IMR-90 (cell line): ENCODE measurements around the gene B3GAT3. TPM values are rescaled to one million over a fixed set of nuclear protein-coding genes. Genes with fewer than 3 reads are reported as not detected.
A peak's percentile ranks its signal among the peaks of the same experiment; 100 is the strongest.

Experiments used
- ATAC-seq: fragments of 200-7000 bp; cut with Tn5 transposase; 2 replicates; pipeline ENCODE4 v1.9.1; 2020; ENCODE audit warnings: low read depth, mild to moderate bottlenecking, moderate library complexity
- BruUV-seq: library from RNA; stranded (reverse); fragments of 400-500 nt; replicated peaks from 2 replicates; lab custom pipeline; 2021; lab: Mats Ljungman, UMichigan
- CTCF ChIA-PET: fragments of 300-600 bp; formaldehyde crosslinking; extraction: SDS; loops from one replicate; lab custom pipeline; 2021; ENCODE audit warnings: antibody characterized with exemption; lab: Yijun Ruan, JAX
- POLR2A ChIA-PET: fragments of 300-600 bp; sonication (Branson Sonifier 250); formaldehyde crosslinking; loops from one replicate; lab custom pipeline; 2022; ENCODE audit warnings: antibody characterized with exemption; ENCODE audit not compliant: unreplicated experiment; lab: Charles Lee
- DNase-seq: peaks from one replicate; pipeline ENCODE4 v3.0.0; 2013
- H2AFZ ChIP-seq: replicated peaks from 2 replicates; pipeline ENCODE3; 2013; ENCODE audit warnings: low read length, mild to moderate bottlenecking; ENCODE audit not compliant: poor library complexity
- H2AK5ac ChIP-seq: 2 replicates; pipeline ENCODE4 v1.6.1; 2013; ENCODE audit warnings: low read depth, low read length, inconsistent platforms
- H2AK9ac ChIP-seq: replicated peaks from 2 replicates; pipeline ENCODE3; 2013; ENCODE audit warnings: mild to moderate bottlenecking, low read depth, low read length, moderate library complexity; ENCODE audit not compliant: poor library complexity
- H2BK120ac ChIP-seq: 2 replicates; pipeline ENCODE4 v1.6.1; 2013; ENCODE audit warnings: low read depth, low read length, inconsistent platforms
- H2BK15ac ChIP-seq: 3 replicates; pipeline ENCODE4 v1.6.1; 2013; ENCODE audit warnings: low read depth, low read length, inconsistent platforms
- H2BK20ac ChIP-seq: 2 replicates; pipeline ENCODE4 v1.6.1; 2013; ENCODE audit warnings: low read depth, mild to moderate bottlenecking, inconsistent platforms, low read length, moderate library complexity
- H2BK5ac ChIP-seq: 2 replicates; pipeline ENCODE4 v1.6.1; 2013; ENCODE audit warnings: mild to moderate bottlenecking, low read depth, low read length, inconsistent platforms; ENCODE audit not compliant: poor library complexity, severe bottlenecking
- H3K14ac ChIP-seq: replicated peaks from 2 replicates; pipeline ENCODE4 v1.6.1; 2013; ENCODE audit warnings: low read depth, low read length, inconsistent platforms
- H3K18ac ChIP-seq: 2 replicates; pipeline ENCODE4 v1.6.1; 2013; ENCODE audit warnings: low read depth, low read length, control low read depth
- H3K23ac ChIP-seq: 2 replicates; pipeline ENCODE4 v1.6.1; 2013; ENCODE audit warnings: low read depth, low read length, inconsistent platforms
- H3K27ac ChIP-seq: 2 replicates; pipeline ENCODE4 v1.5.1; 2013; ENCODE audit warnings: mild to moderate bottlenecking, control low read depth, low read length; ENCODE audit not compliant: insufficient read depth
- H3K27me3 ChIP-seq: 2 replicates; pipeline ENCODE4 v1.6.1; 2013; ENCODE audit warnings: low read length; ENCODE audit not compliant: control insufficient read depth, insufficient read depth
- H3K36me3 ChIP-seq: 2 replicates; pipeline ENCODE4 v1.6.1; 2013; ENCODE audit warnings: low read length, mixed read lengths; ENCODE audit not compliant: control insufficient read depth, insufficient read depth
- H3K4ac ChIP-seq: 2 replicates; pipeline ENCODE4 v1.6.1; 2013; ENCODE audit warnings: low read depth, low read length, inconsistent platforms
- H3K4me1 ChIP-seq: 2 replicates; pipeline ENCODE4 v1.6.1; 2013; ENCODE audit warnings: low read length, mixed read lengths; ENCODE audit not compliant: control insufficient read depth, insufficient read depth
- H3K4me2 ChIP-seq: 2 replicates; pipeline ENCODE4 v1.6.1; 2013; ENCODE audit warnings: low read depth, mild to moderate bottlenecking, control low read depth, low read length, moderate library complexity
- H3K4me3 ChIP-seq: 2 replicates; pipeline ENCODE4 v1.5.1; 2013; ENCODE audit warnings: low read depth, mild to moderate bottlenecking, control low read depth, low read length, moderate library complexity; ENCODE audit not compliant: insufficient read depth
- H3K56ac ChIP-seq: 2 replicates; pipeline ENCODE4 v1.6.1; 2013; ENCODE audit warnings: low read length, inconsistent platforms; ENCODE audit not compliant: insufficient read depth; ENCODE audit errors: extremely low read depth
- H3K79me1 ChIP-seq, 2 experiments: 2 replicates each; pipeline ENCODE4 v1.6.1; 2013; ENCODE audit warnings: low read length in 2 of 2, inconsistent platforms in 1 of 2, low read depth in 1 of 2
- H3K9ac ChIP-seq: 2 replicates; pipeline ENCODE4 v1.6.1; 2013; ENCODE audit warnings: low read depth, low read length, control low read depth
- H3K9me1 ChIP-seq: 2 replicates; pipeline ENCODE4 v1.6.1; 2013; ENCODE audit warnings: low read length, inconsistent platforms; ENCODE audit not compliant: insufficient read depth
- H3K9me3 ChIP-seq: 2 replicates; pipeline ENCODE4 v1.6.1; 2013; ENCODE audit warnings: low read length; ENCODE audit not compliant: control insufficient read depth, insufficient read depth
- H4K20me1 ChIP-seq: 2 replicates; pipeline ENCODE4 v1.6.1; 2013; ENCODE audit warnings: low read length, inconsistent platforms; ENCODE audit not compliant: insufficient read depth
- H4K5ac ChIP-seq: 2 replicates; pipeline ENCODE4 v1.6.1; 2013; ENCODE audit warnings: mild to moderate bottlenecking, low read depth, low read length, control low read depth
- H4K8ac ChIP-seq, 2 experiments: 2 replicates each; pipeline ENCODE4 v1.6.1; 2013; ENCODE audit warnings: low read depth in 2 of 2, low read length in 2 of 2, control low read depth in 1 of 2, inconsistent platforms in 1 of 2
- H4K91ac ChIP-seq: 2 replicates; pipeline ENCODE4 v1.6.1; 2013; ENCODE audit warnings: low read depth, low read length, inconsistent platforms; ENCODE audit not compliant: insufficient read depth
- CEBPB ChIP-seq: IDR thresholded peaks from 2 replicates; pipeline ENCODE4 v1.6.1; 2012; ENCODE audit warnings: low read depth, low read length, improper control_type of control experiment
- CTCF ChIP-seq: conservative IDR thresholded peaks from 2 replicates; pipeline ENCODE4 v1.5.1; 2012; ENCODE audit warnings: mild to moderate bottlenecking, low read depth, low read length, improper control_type of control experiment
- MAZ ChIP-seq: IDR thresholded peaks from 2 replicates; pipeline ENCODE4 v1.6.1; 2012; ENCODE audit warnings: low read depth, mild to moderate bottlenecking, low read length, improper control_type of control experiment, moderate library complexity, borderline replicate concordance
- MXI1 ChIP-seq: IDR thresholded peaks from 2 replicates; pipeline ENCODE4 v1.6.1; 2012; ENCODE audit warnings: low read depth, mild to moderate bottlenecking, low read length, moderate library complexity, borderline replicate concordance
- POLR2A ChIP-seq: IDR thresholded peaks from 2 replicates; pipeline ENCODE4 v1.6.1; 2012; ENCODE audit warnings: mild to moderate bottlenecking, low read depth, low read length
- RFX5 ChIP-seq: IDR thresholded peaks from 2 replicates; pipeline ENCODE4 v1.8.0; 2012; ENCODE audit warnings: low read depth, mild to moderate bottlenecking, low read length, moderate library complexity
- WGBS, 2 experiments: methylation state at CpG; one replicate each; pipeline versions ENCODE4 v1.1.5 to v1.1.7; 2013; ENCODE audit warnings: missing lambda C conversion rate in 2 of 2; ENCODE audit not compliant: insufficient read length in 1 of 2; ENCODE audit errors: extremely low coverage in 2 of 2; 5-methylcytosine and 5-hydroxymethylcytosine counted together
- dilution Hi-C: fragments of 300-500 bp; cut with HindIII; formaldehyde crosslinking; loops from one replicate; pipeline ENCODE4 v1.14.3; 2018; ENCODE audit warnings: low sequenced_read_pairs; ENCODE audit not compliant: unreplicated experiment
- in situ Hi-C: fragments of 300-500 bp; cut with MboI; formaldehyde crosslinking; loops from 3 replicates; pipeline ENCODE4 v1.14.3; 2019; ENCODE audit warnings: low sequenced_read_pairs, inconsistent platforms, mixed read lengths
- intact Hi-C: fragments of 100-400 bp; cut with micrococcal nuclease; formaldehyde crosslinking; loops from 2 replicates; pipeline ENCODE4 v1.10.0; 2022
- polyA plus RNA-seq, 3 experiments: library from polyadenylated mRNA; depleted of rRNA; stranded (reverse); fragments of >200 nt; gene quantifications; 2 replicates each; pipeline ENCODE4 v1.2.3, GENCODE V29; 2012; ENCODE audit warnings: low replicate concordance in 1 of 3
- total RNA-seq: library from RNA; depleted of rRNA; stranded (reverse); fragments of >200 nt; gene quantifications from 2 replicates; pipeline ENCODE4 v1.2.3, GENCODE V29; 2012

The B3GAT3 gene
- total and polyA plus RNA-seq, 2 of the 4 experiments (the other 2 are of a cell fraction): 10.4 to 38.4 TPM

DNA sequence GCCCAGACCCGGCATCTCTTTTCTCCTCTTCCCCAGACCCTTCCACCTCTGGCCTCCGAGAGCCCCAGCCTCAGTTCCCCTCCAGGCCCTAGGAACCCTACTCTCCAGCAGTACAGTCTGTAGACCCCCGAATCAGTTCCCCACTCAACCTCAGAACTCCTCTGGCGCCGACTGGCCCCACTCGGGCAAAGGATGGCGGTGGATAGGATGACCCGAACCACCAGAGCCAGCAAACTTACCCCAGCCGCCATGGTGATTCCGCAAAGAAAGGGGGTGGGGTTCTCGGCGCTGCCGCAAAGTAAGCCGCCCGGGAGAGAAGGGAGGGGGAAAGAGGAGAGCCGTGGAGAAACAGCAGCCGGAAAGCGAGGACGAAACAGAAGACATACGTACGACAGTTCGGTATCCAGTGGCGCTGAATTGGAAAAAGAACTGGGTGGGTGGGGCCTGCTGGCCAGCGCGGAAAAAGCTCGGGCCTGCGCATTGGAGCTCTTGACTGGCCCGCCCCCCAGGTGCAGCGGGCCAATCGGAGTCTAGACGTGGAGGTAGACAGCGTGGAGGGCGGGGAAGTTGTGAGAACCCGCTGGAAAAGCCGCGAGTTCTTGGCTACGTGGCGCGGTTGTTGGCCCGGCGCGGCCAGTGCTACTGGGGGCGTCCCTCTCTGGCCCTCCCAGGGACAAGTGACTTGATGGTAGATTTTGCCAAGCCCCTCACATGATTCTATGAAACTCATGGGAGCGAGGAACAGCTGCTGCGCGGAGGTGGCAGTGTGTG is 48.0 kb downstream of the B3GAT3 start, which contains the start of gene EEF1G:
Gene EEF1G, minus strand, starts transcription at position 300 of the 771 bp plus-strand sequence. Its CDS starts 49 bp downstream, at position 251.
- Histone ChIP-seq H4K8ac (peak within 1 kb of the TSS; percentile 97 to 99), H2BK15ac (peak within 1 kb of the TSS; percentile 45; the same call in 1 of the 3 replicates), H3K18ac (peak within 1 kb of the TSS; percentile 80), H3K27ac (peak within 1 kb of the TSS; percentile 91), H3K4me3 (peak within 1 kb of the TSS; percentile 74), H2AFZ (peak within 1 kb of the TSS; percentile 91), H3K4ac (peak within 1 kb of the TSS; percentile 99), H2BK20ac (no peak within 1 kb of the TSS), H3K14ac (peak within 1 kb of the TSS; percentile 100), H3K4me1 (peaks cover 12% of the 10 kb centered on the region), H2BK120ac (peak within 1 kb of the TSS; percentile 69), H3K4me2 (peak within 1 kb of the TSS; percentile 90), H4K20me1 (peaks cover 41% of the 10 kb centered on the region), H2AK9ac (peak within 1 kb of the TSS; percentile 100), H4K91ac (peak within 1 kb of the TSS; percentile 98), H3K56ac (peak within 1 kb of the TSS; percentile 98), H2BK5ac (peak within 1 kb of the TSS; percentile 91), H3K27me3 (no peaks in the 10 kb centered on the region), H4K5ac (peak within 1 kb of the TSS; percentile 84), H3K9ac (peak within 1 kb of the TSS; percentile 96), H3K9me1 (peaks cover 11% of the 10 kb centered on the region), H3K23ac (peak within 1 kb of the TSS; percentile 99), H3K36me3 (peaks cover 48% of the 10 kb centered on the region), H3K9me3 (no peaks in the 10 kb centered on the region), H2AK5ac (peak within 1 kb of the TSS; percentile 96), H3K79me1 (peaks cover 18 to 74% of the 10 kb centered on the region in 2 experiments)
- TF ChIP-seq RFX5 (no peak), MAZ (peak; percentile 96), CTCF (no peak), POLR2A (peak; percentile 94), CEBPB (0 out of 2 replicates have a peak, but pooled peaks have one; percentile 1), MXI1 (peak; percentile 74; the same call in 1 of the 2 replicates)
- in situ Hi-C loops: no loop called here
- DNase-seq (peak; percentile 100), ATAC-seq (peak; percentile 95)
- ChIA-PET CTCF (interaction anchor here (0.6 to 1.5 kb wide), 3 partner anchors 13 to 116 kb away, joined by 3 to 8 read pairs (median 3); partner anchors contain the start of gene LRRN4CL), POLR2A (interaction anchor here (0.5 to 1.6 kb wide), 13 partner anchors 9 to 173 kb away, joined by 3 to 15 read pairs (median 3); partner anchors contain the start of genes C11orf98, CSKMT, GANAB and LRRN4CL)
- dilution Hi-C loops: no loop called here
- BruUV-seq: no TSS peak
- WGBS, 2 experiments: 0% methylated on average over 23 of the region's 46 CpGs; no CpG with 5 or more reads in 1 of the 2 experiments
- intact Hi-C loops: no loop called here
